Esophagus (tissue), 2 donors: ENCODE measurements around the gene PCDHA12. TPM values are rescaled to one million over a fixed set of nuclear protein-coding genes. Genes with fewer than 3 reads are reported as not detected.

Experiments
- H3K27ac ChIP-seq, 2 donors: one replicate each; pipeline ENCODE4 v1.5.1; 2013; ENCODE audit warnings: low read depth in 2 of 2, mild to moderate bottlenecking in 2 of 2, inconsistent platforms in 1 of 2, low read length in 1 of 2, moderate library complexity in 1 of 2
- H3K27me3 ChIP-seq, 2 donors: one replicate each; pipeline ENCODE4 v1.6.1; 2013; ENCODE audit warnings: low read length in 2 of 2, control low read depth in 1 of 2, mild to moderate bottlenecking in 1 of 2; ENCODE audit not compliant: insufficient read depth in 2 of 2, control insufficient read depth in 1 of 2
- H3K36me3 ChIP-seq, 2 donors: one replicate each; pipeline ENCODE4 v1.6.1; 2013; ENCODE audit warnings: low read length in 1 of 2; ENCODE audit not compliant: control insufficient read depth in 2 of 2, insufficient read depth in 2 of 2
- H3K4me1 ChIP-seq, 2 donors: one replicate each; pipeline ENCODE4 v1.6.1; 2013; ENCODE audit warnings: low read length in 1 of 2; ENCODE audit not compliant: control insufficient read depth in 2 of 2, insufficient read depth in 2 of 2
- H3K4me3 ChIP-seq, 2 donors: one replicate each; pipeline ENCODE4 v1.5.1; 2013; ENCODE audit warnings: low read length in 2 of 2, mild to moderate bottlenecking in 2 of 2, low read depth in 1 of 2, moderate library complexity in 1 of 2
- H3K9me3 ChIP-seq, 2 donors: one replicate each; pipeline ENCODE4 v1.6.1; 2013; ENCODE audit warnings: mild to moderate bottlenecking in 2 of 2, low read depth in 1 of 2, low read length in 1 of 2, moderate library complexity in 1 of 2; ENCODE audit not compliant: control insufficient read depth in 2 of 2, insufficient read depth in 1 of 2
- WGBS, 2 donors: extraction: QIAGEN DNeasy Blood & Tissue Kit; methylation state at CpG; one replicate each; pipeline ENCODE4 v1.1.7; 2013; 5-methylcytosine and 5-hydroxymethylcytosine counted together
- polyA plus RNA-seq, 2 donors: library from polyadenylated mRNA; stranded (reverse); fragments of 200-250 nt; gene quantifications; one replicate each; pipeline ENCODE4 v1.2.3, GENCODE V29; 2013
- donor health status: healthy with polysubstance abuse.
- donor health status: Bipolar disorder and iron deficiency.

Gene PCDHA12
- polyA plus RNA-seq, 2 donors, result 0.01 to 0.04 TPM

DNA sequence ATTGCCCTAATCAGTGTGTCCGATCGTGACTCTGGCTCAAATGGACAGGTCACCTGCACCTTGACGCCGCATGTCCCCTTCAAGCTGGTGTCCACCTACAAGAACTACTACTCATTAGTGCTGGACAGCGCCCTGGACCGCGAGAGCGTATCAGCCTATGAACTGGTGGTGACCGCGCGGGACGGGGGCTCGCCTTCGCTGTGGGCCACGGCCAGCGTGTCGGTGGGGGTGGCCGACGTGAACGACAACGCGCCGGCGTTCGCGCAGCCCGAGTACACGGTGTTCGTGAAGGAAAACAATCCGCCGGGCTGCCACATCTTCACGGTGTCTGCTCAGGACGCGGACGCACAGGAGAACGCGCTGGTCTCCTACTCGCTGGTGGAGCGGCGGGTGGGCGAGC, 8.3 kb downstream of the PCDHA12 start:
- WGBS, 2 donors, result 48 to 53% methylated on average over 41 of the region's 41 CpGs

DNA sequence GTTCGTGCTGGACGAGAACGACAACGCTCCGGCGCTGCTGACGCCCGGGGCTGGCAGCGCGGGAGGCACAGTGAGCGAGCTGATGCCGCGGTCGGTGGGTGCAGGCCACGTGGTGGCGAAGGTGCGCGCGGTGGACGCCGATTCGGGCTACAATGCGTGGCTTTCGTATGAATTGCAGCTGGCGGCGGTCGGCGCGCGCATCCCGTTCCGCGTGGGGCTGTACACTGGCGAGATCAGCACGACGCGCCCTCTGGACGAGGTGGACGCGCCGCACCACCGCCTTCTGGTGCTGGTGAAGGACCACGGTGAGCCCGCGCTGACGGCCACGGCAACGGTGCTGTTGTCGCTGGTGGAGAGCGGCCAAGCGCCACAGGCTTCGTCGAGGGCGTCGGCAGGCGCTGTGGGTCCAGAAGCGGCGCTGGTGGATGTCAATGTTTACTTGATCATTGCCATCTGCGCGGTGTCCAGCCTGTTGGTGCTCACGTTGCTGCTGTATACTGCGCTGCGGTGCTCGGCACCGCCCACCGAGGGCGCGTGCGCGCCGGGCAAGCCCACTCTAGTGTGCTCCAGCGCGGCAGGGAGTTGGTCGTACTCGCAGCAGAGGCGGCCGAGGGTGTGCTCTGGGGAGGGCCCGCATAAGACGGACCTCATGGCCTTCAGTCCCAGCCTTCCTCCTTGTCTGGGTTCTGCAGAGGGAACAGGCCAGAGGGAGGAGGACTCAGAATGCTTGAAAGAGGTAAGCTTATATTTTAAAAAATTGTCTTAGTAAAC, 9.0 kb downstream of the PCDHA12 start:
- Histone ChIP-seq H3K9me3 (peaks cover 19 to 20% of the 10 kb centered on the region in 2 donors), H3K27me3 (peaks cover 0 to 6% of the 10 kb centered on the region in 2 donors), H3K4me1 (no peaks in the 10 kb centered on the region), H3K36me3 (no peaks in the 10 kb centered on the region), H3K27ac (no peak overlapping the region), H3K4me3 (no peak overlapping the region)
- 42 to 49% methylated on average over 75 to 79 of the region's 79 CpGs for WGBS, 2 donors

More for the DNA sequence above, 8.3 kb downstream of the PCDHA12 start:
- no peaks in the 10 kb centered on the region for H3K36me3 ChIP-seq
- H3K4me1 ChIP-seq, result no peaks in the 10 kb centered on the region
- H3K27me3 ChIP-seq, result peaks cover 0 to 6% of the 10 kb centered on the region in 2 donors
- no peak overlapping the region for H3K4me3 ChIP-seq
- H3K27ac ChIP-seq, result no peak overlapping the region
- H3K9me3 ChIP-seq, result peaks cover 19 to 20% of the 10 kb centered on the region in 2 donors

DNA sequence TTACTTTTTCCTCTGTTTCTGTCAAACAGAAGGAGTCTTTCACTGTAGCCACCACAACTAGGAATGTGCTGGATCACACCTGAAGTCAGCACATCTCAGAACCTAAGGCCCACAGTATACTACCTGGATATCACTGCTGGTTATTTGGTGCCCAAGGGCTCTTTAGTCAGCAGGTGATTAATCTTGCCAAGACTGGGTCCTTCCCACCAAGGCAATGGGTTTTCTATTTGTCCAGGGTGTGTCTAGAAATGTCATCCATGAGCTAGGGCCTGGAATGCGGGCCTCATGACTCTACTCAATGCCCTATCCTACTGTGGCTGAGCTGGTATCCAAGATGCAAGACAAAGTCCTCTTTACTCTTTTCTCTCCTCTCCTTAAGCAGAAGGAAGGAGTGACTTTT, 41.2 kb downstream of the PCDHA12 start:
- Histone ChIP-seq H3K36me3 (no peaks in the 10 kb centered on the region), H3K9me3 (peaks cover 3 to 5% of the 10 kb centered on the region in 2 donors), H3K4me3 (no peak overlapping the region), H3K27me3 (no peaks in the 10 kb centered on the region), H3K27ac (no peak overlapping the region), H3K4me1 (no peaks in the 10 kb centered on the region)
- WGBS, 2 donors, result 78 to 80% methylated on average over 1 of the region's 1 CpG

DNA sequence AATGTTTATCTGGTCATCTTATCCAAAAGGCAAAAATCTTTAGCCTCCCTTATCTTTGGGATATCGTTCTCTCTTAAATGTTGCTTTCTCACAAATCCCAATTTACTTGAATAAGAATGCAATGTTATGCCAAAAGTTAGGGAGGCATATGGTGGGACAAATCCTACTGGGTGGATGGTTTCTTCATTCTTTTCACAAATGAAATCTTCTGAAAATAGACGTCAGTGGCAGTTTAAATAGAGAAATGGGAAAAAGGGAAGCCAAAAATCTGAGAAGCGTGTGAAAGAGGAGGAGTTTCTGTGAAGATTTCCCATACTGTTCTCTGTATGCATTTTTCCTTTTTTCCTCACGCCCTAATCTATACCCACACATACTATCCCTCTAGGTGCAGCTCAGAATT, 48.5 kb downstream of the PCDHA12 start:
- peaks cover 0 to 6% of the 10 kb centered on the region in 2 donors for H3K27me3 ChIP-seq
- WGBS, 2 donors, result 55 to 67% methylated on average over 4 of the region's 4 CpGs

DNA sequence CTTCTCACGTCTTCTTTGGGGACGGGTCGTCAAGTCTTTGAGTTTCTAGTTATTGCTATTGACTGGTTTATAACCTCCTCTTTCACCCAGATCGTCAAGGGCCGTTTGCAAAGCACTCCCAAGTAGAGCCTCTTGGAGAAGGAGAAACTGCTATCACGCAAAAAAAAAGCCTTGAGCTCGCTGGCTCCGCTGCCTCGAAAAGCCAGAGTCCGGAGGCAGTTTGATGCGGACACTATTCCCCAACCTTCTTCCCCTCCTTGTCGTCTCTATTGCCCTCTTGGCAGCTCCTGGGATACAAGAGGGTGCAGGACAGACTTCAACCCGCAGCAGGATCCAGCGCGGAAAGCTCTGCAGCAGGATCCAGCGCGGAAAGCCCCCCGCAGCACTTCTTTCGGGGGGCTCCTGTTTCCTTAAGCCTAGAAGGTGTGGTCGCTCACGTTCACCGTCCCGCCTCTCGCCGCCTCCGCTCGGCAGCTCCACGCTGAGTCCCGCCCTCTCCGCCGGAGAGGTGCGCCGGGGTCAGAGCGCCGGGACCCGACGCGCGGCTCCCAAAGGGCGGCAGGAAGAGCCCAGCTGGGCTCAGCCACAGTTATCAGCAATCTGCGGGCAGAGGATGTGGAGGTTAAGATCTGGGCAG, 50.8 kb downstream of the PCDHA12 start, which contains the start of gene PCDHAC1:
Gene PCDHAC1 (plus strand): TSS at position 494 of the 637 bp plus-strand sequence. CDS start 594 bp downstream, outside the sequence.
- H3K4me3 ChIP-seq, result peak within 1 kb of the TSS; percentile 36 to 41
- H3K27ac ChIP-seq, result no peak within 1 kb of the TSS
- peaks cover 0 to 6% of the 10 kb centered on the region in 2 donors for H3K27me3 ChIP-seq
- no peaks in the 10 kb centered on the region for H3K36me3 ChIP-seq
- peaks cover 2 to 13% of the 10 kb centered on the region in 2 donors for H3K9me3 ChIP-seq
- H3K4me1 ChIP-seq, result peaks cover 0 to 13% of the 10 kb centered on the region in 2 donors
- 5 to 7% methylated on average over 41 of the region's 41 CpGs for WGBS, 2 donors

More for the DNA sequence above, 48.5 kb downstream of the PCDHA12 start:
- Histone ChIP-seq H3K9me3 (peaks cover 2 to 13% of the 10 kb centered on the region in 2 donors), H3K36me3 (no peaks in the 10 kb centered on the region), H3K4me1 (peaks cover 0 to 13% of the 10 kb centered on the region in 2 donors), H3K4me3 (no peak overlapping the region), H3K27ac (no peak overlapping the region)

DNA sequence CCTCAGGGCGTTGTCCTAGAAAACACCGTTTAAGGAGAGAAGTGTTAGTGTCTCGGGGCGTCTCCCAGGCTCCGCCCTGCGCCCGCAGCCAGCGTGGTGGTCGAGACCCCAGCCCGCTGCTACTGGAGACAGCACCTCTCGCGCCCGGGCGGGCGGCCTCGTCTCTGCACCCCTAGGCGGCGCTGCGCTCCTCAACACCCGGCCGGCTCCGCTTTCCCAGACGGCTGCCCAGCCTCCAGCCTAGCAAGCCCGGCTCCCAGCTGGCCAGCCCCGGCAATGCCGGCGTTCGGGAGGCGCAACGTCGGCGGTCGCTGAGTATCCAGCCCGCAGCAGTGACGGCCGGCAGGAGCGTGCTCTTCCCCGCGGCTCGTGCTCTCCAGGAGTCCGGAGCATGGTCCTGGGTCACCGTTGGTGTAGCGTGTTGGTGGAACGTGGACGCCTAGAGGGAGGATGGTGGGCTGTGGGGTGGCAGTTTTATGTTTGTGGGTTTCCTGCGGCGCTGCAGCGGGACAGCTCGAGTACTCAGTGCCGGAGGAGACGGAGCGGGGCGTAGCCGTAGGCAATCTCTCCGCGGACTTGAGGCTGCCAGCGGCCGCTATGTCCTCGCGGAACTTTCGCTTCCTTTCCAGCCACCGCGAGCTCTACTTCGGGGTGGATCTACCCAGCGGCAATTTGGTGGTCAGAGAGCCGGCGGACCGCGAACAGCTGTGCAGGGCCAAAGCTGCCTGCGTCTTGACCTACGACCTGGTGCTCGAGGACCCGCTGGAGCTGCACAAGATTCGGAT, 51.5 kb downstream of the PCDHA12 start:
- 4 to 5% methylated on average over 71 to 74 of the region's 74 CpGs for WGBS, 2 donors
- no peak overlapping the region for H3K27ac ChIP-seq

DNA sequence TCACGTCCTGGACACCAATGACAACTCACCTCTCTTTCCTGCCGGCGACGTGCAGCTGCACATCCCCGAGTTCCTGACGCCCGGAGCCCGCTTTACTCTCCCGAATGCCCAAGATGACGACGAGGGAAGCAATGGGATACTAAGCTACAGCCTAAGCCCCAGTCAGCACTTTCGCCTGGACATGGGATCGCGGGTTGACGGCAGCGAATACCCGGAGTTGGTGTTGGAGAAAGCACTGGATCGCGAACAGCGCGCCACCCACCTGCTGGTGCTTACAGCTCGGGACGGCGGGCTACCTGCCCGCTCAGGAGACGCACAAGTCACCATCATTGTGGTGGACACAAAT, 52.1 kb downstream of the PCDHA12 start:
- H3K4me3 ChIP-seq, result peak overlapping the region; percentile 36 to 41
- H3K36me3 ChIP-seq, result no peaks in the 10 kb centered on the region
- peaks cover 0 to 6% of the 10 kb centered on the region in 2 donors for H3K27me3 ChIP-seq
- H3K4me1 ChIP-seq, result peaks cover 0 to 13% of the 10 kb centered on the region in 2 donors
- peaks cover 2 to 13% of the 10 kb centered on the region in 2 donors for H3K9me3 ChIP-seq
- no peak overlapping the region for H3K27ac ChIP-seq
- WGBS, 2 donors, result 10 to 15% methylated on average over 26 of the region's 26 CpGs

More for the DNA sequence above, 51.5 kb downstream of the PCDHA12 start:
- Histone ChIP-seq H3K4me3 (peak overlapping the region; percentile 36 to 41), H3K9me3 (peaks cover 2 to 13% of the 10 kb centered on the region in 2 donors), H3K4me1 (peaks cover 0 to 13% of the 10 kb centered on the region in 2 donors), H3K27me3 (peaks cover 0 to 6% of the 10 kb centered on the region in 2 donors), H3K36me3 (no peaks in the 10 kb centered on the region)
